H9 (cell line): ENCODE results near the gene BANP. TPM values are rescaled to one million over a fixed set of nuclear protein-coding genes. Genes with fewer than 3 reads are reported as not detected.
"Not testable (repeated sequence)": the region's sequence is repeated elsewhere in the genome, so short reads cannot be mapped to it uniquely, and the experiment has no call there.

Experiments used
- DNase-seq: peaks from one replicate; pipeline ENCODE4 v3.0.0-alpha.2; 2017
- H2AFZ ChIP-seq: one replicate; pipeline ENCODE4 v1.6.1; 2013; ENCODE audit warnings: mild to moderate bottlenecking, low read length, control low read depth, moderate library complexity
- H2AK5ac ChIP-seq: 2 replicates; pipeline ENCODE4 v1.6.1; 2013; ENCODE audit warnings: low read length, control low read depth, mixed read lengths; ENCODE audit not compliant: insufficient read length
- H2BK120ac ChIP-seq: one replicate; pipeline ENCODE4 v1.6.1; 2013; ENCODE audit warnings: low read depth, mild to moderate bottlenecking, low read length, control low read depth, inconsistent platforms; ENCODE audit not compliant: poor library complexity, severe bottlenecking
- H2BK12ac ChIP-seq: 2 replicates; pipeline ENCODE4 v1.6.1; 2013; ENCODE audit warnings: low read length, control low read depth, mixed read lengths, low read depth; ENCODE audit not compliant: insufficient read length
- H2BK15ac ChIP-seq: 2 replicates; pipeline ENCODE4 v1.6.1; 2013; ENCODE audit warnings: low read depth, low read length, control low read depth
- H2BK20ac ChIP-seq: one replicate; pipeline ENCODE4 v1.6.1; 2013; ENCODE audit warnings: low read depth, mild to moderate bottlenecking, low read length, control low read depth, inconsistent platforms; ENCODE audit not compliant: poor library complexity, severe bottlenecking
- H2BK5ac ChIP-seq: 2 replicates; pipeline ENCODE4 v1.6.1; 2013; ENCODE audit warnings: low read length, control low read depth, mixed read lengths; ENCODE audit not compliant: insufficient read length
- H3K14ac ChIP-seq: 2 replicates; pipeline ENCODE4 v1.6.1; 2013; ENCODE audit warnings: low read length, control low read depth; ENCODE audit not compliant: insufficient read depth
- H3K18ac ChIP-seq: 2 replicates; pipeline ENCODE4 v1.6.1; 2013; ENCODE audit warnings: low read depth, mild to moderate bottlenecking, mixed read lengths, low read length, control low read depth; ENCODE audit not compliant: insufficient read length
- H3K23ac ChIP-seq: 2 replicates; pipeline ENCODE4 v1.6.1; 2013; ENCODE audit warnings: low read length, control low read depth, mixed read lengths, low read depth; ENCODE audit not compliant: insufficient read length
- H3K23me2 ChIP-seq: 2 replicates; pipeline ENCODE4 v1.6.1; 2013; ENCODE audit warnings: low read depth, mild to moderate bottlenecking, mixed read lengths, low read length, control low read depth; ENCODE audit not compliant: insufficient read length, poor library complexity, severe bottlenecking
- H3K27ac ChIP-seq: 2 replicates; pipeline ENCODE4 v1.5.1; 2013; ENCODE audit warnings: low read length, control low read depth, mixed read lengths, low read depth; ENCODE audit not compliant: insufficient read length
- H3K27me3 ChIP-seq: 2 replicates; pipeline ENCODE4 v1.6.1; 2013; ENCODE audit warnings: low read length, control low read depth, inconsistent platforms; ENCODE audit not compliant: insufficient read depth
- H3K4ac ChIP-seq: 2 replicates; pipeline ENCODE4 v1.6.1; 2013; ENCODE audit warnings: low read depth, mild to moderate bottlenecking, control low read depth, inconsistent platforms, low read length, moderate library complexity
- H3K4me1 ChIP-seq: 2 replicates; pipeline ENCODE4 v1.6.1; 2013; ENCODE audit warnings: low read length, control low read depth, inconsistent platforms; ENCODE audit not compliant: insufficient read depth
- H3K4me2 ChIP-seq: 2 replicates; pipeline ENCODE4 v1.6.1; 2013; ENCODE audit warnings: low read length, control low read depth, mixed read lengths; ENCODE audit not compliant: insufficient read length, insufficient read depth
- H3K56ac ChIP-seq: 2 replicates; pipeline ENCODE4 v1.6.1; 2013; ENCODE audit warnings: low read depth, mild to moderate bottlenecking, mixed read lengths, low read length, control low read depth; ENCODE audit not compliant: insufficient read length
- H3K79me1 ChIP-seq: 2 replicates; pipeline ENCODE4 v1.6.1; 2013; ENCODE audit warnings: low read depth, mild to moderate bottlenecking, moderate library complexity, low read length, control low read depth, inconsistent platforms; ENCODE audit not compliant: insufficient read depth, poor library complexity, severe bottlenecking
- H3K79me2 ChIP-seq: 2 replicates; pipeline ENCODE4 v1.6.1; 2013; ENCODE audit warnings: low read length, control low read depth, inconsistent platforms; ENCODE audit not compliant: insufficient read depth
- H3K9ac ChIP-seq: 2 replicates; pipeline ENCODE4 v1.6.1; 2013; ENCODE audit warnings: low read length, control low read depth, mixed read lengths; ENCODE audit not compliant: insufficient read length; ENCODE audit errors: extremely low read depth
- H3K9me3 ChIP-seq: one replicate; pipeline ENCODE4 v1.6.1; 2013; ENCODE audit warnings: low read depth, low read length, inconsistent platforms; ENCODE audit not compliant: control insufficient read depth
- H3T11ph ChIP-seq: one replicate; pipeline ENCODE4 v1.6.1; 2013; ENCODE audit warnings: mild to moderate bottlenecking, low read length, control low read depth, inconsistent platforms
- H4K20me1 ChIP-seq: one replicate; pipeline ENCODE4 v1.6.1; 2013; ENCODE audit not compliant: control insufficient read depth, insufficient read length, insufficient read depth
- H4K5ac ChIP-seq: 2 replicates; pipeline ENCODE4 v1.6.1; 2013; ENCODE audit warnings: low read depth, mild to moderate bottlenecking, mixed read lengths, low read length, control low read depth; ENCODE audit not compliant: insufficient read length
- H4K8ac ChIP-seq: replicated peaks from 2 replicates; pipeline ENCODE4 v1.6.1; 2013; ENCODE audit warnings: low read length, control low read depth, mixed read lengths, low read depth; ENCODE audit not compliant: insufficient read length
- H4K91ac ChIP-seq: 2 replicates; pipeline ENCODE4 v1.6.1; 2013; ENCODE audit warnings: low read depth, mild to moderate bottlenecking, moderate library complexity, mixed read lengths, low read length, control low read depth; ENCODE audit not compliant: insufficient read length
- H3K27ac Mint-ChIP-seq, 3 experiments: 2 replicates in 2 of 3; 3 replicates in 1 of 3; pipeline ENCODE4 v1.8.0; 2020 to 2021; ENCODE audit warnings: mixed read lengths in 3 of 3, mild to moderate bottlenecking in 1 of 3, moderate library complexity in 1 of 3
- H3K27me3 Mint-ChIP-seq: 2 replicates; pipeline ENCODE4 v1.8.0; 2021; ENCODE audit warnings: low read depth, mild to moderate bottlenecking, moderate library complexity, mixed read lengths
- H3K36me3 Mint-ChIP-seq, 3 experiments: 2 replicates in 2 of 3; 3 replicates in 1 of 3; pipeline ENCODE4 v1.8.0; 2020 to 2021; ENCODE audit warnings: low read depth in 3 of 3, mixed read lengths in 3 of 3; ENCODE audit not compliant: insufficient read depth in 1 of 3
- H3K4me1 Mint-ChIP-seq, 2 experiments: 2 replicates each; pipeline ENCODE4 v1.8.0; 2020; ENCODE audit warnings: mixed read lengths in 2 of 2
- H3K4me3 Mint-ChIP-seq, 2 experiments: 2 replicates in 1 of 2; 3 replicates in 1 of 2; pipeline ENCODE4 v1.8.0; 2020 to 2021; ENCODE audit warnings: mild to moderate bottlenecking in 2 of 2, mixed read lengths in 2 of 2, moderate library complexity in 1 of 2
- H3K9me3 Mint-ChIP-seq, 2 experiments: 2 replicates in 1 of 2; 3 replicates in 1 of 2; pipeline ENCODE4 v1.8.0; 2020; ENCODE audit warnings: mild to moderate bottlenecking in 2 of 2, mixed read lengths in 2 of 2, moderate library complexity in 1 of 2
- CTCF ChIP-seq: fragments of 200-600 bp; sonication (generic); conservative IDR thresholded peaks from 3 replicates; pipeline ENCODE4 v1.8.0; 2021; ENCODE audit warnings: antibody characterized with exemption, mild to moderate bottlenecking
- WGBS: extraction: QIAGEN DNeasy Blood & Tissue Kit; methylation state at CpG from one replicate; pipeline ENCODE4 v1.1.7; 2013; ENCODE audit warnings: missing lambda C conversion rate, low lambda C conversion rate, mixed read lengths; ENCODE audit not compliant: insufficient read length; ENCODE audit errors: extremely low coverage; 5-methylcytosine and 5-hydroxymethylcytosine counted together
- total RNA-seq: library from RNA; stranded (reverse); gene quantifications from 2 replicates; pipeline ENCODE4 v1.2.1, GENCODE V29; 2021

The BANP gene
- total RNA-seq, 1 experiment from 2014 or later = 24.9 TPM

- H3K27me3 Mint-ChIP-seq = peaks cover 2% of the 10 kb centered on the region
- Histone ChIP-seq H2BK20ac (no peak overlapping the region), H3K18ac (no peak overlapping the region), H4K20me1 (no peaks in the 10 kb centered on the region), H2BK12ac (no peak overlapping the region), H3K79me2 (no peaks in the 10 kb centered on the region), H3K9me3 (no peaks in the 10 kb centered on the region), H2BK15ac (no peak overlapping the region), H3K4me2 (no peak overlapping the region), H3K9ac (no peak overlapping the region), H3K27ac (no peak overlapping the region), H3K4me1 (no peaks in the 10 kb centered on the region), H3K23me2 (no peaks in the 10 kb centered on the region), H4K8ac (no peak overlapping the region), H3K56ac (no peak overlapping the region), H3K4ac (no peak overlapping the region), H4K5ac (no peak overlapping the region), H3T11ph (no peak overlapping the region), H3K79me1 (no peaks in the 10 kb centered on the region), H2AFZ (no peak overlapping the region), H2BK5ac (no peak overlapping the region), H3K14ac (no peak overlapping the region), H3K27me3 (no peaks in the 10 kb centered on the region), H2BK120ac (no peak overlapping the region), H2AK5ac (no peak overlapping the region), H3K23ac (no peak overlapping the region), H4K91ac (no peak overlapping the region)
- TF ChIP-seq CTCF = no peak
- no peak for DNase-seq
- no peaks in the 10 kb centered on the region; a peak in 1 of 7 replicates for H3K36me3 Mint-ChIP-seq
- H3K4me1 Mint-ChIP-seq = peaks cover 8 to 9% of the 10 kb centered on the region in 2 experiments
- H3K27ac Mint-ChIP-seq = no peak overlapping the region; a peak in 1 of 7 replicates
- no CpG with 5 or more reads among the region's 20 CpGs for WGBS
- no peak overlapping the region for H3K4me3 Mint-ChIP-seq
- H3K9me3 Mint-ChIP-seq = no peaks in the 10 kb centered on the region; a peak in 1 of 5 replicates
These were observed 162.4 kb downstream of the BANP start for GRCh38 chr16:88113545-88114045.

GRCh38 chr16:88114541-88115228 lies 163.5 kb downstream of the BANP start:
- H2BK15ac ChIP-seq, H3K14ac ChIP-seq, H3K56ac ChIP-seq, H2AK5ac ChIP-seq, H3K23ac ChIP-seq, H2BK120ac ChIP-seq, H2AFZ ChIP-seq, H3K9ac ChIP-seq, H3K27ac ChIP-seq, H3K4me1 ChIP-seq, H4K8ac ChIP-seq, H3K27me3 ChIP-seq, H2BK5ac ChIP-seq, H3K18ac ChIP-seq, H4K20me1 ChIP-seq, H3K36me3 Mint-ChIP-seq, H3K4ac ChIP-seq, H4K5ac ChIP-seq, H3K4me3 Mint-ChIP-seq, H3K9me3 Mint-ChIP-seq, H4K91ac ChIP-seq, H2BK20ac ChIP-seq, H3K79me1 ChIP-seq, H2BK12ac ChIP-seq, H3K9me3 ChIP-seq, H3K23me2 ChIP-seq, H3K79me2 ChIP-seq, DNase-seq, H3K27me3 Mint-ChIP-seq, H3T11ph ChIP-seq, H3K4me2 ChIP-seq: not testable (repeated sequence)
- Mint-ChIP-seq H3K27ac (peak overlapping the region in 1 of 3 experiments; percentile 46; a peak in 1 of 7 replicates), H3K4me1 (peaks cover 19 to 20% of the 10 kb centered on the region in 2 experiments)
- WGBS = no CpG with 5 or more reads among the region's 22 CpGs
